A673 (cell line): ENCODE measurements around the gene ATXN10. TPM values are rescaled to one million over a fixed set of nuclear protein-coding genes. Genes with fewer than 3 reads are reported as not detected.

Experiments
- BruUV-seq: library from RNA; stranded (reverse); fragments of 400-500 nt; replicated peaks from 2 replicates; lab custom pipeline; 2021; lab: Mats Ljungman, UMichigan
- CTCF ChIA-PET: fragments of 300-600 bp; sonication (Branson Sonifier 250); formaldehyde crosslinking; loops from one replicate; lab custom pipeline; 2022; ENCODE audit warnings: antibody characterized with exemption; lab: Charles Lee
- POLR2A ChIA-PET: fragments of 300-600 bp; sonication (Branson Sonifier 250); formaldehyde crosslinking; loops from one replicate; lab custom pipeline; 2022; ENCODE audit warnings: antibody characterized with exemption; ENCODE audit not compliant: low non-redundant PET; lab: Charles Lee
- DNase-seq: peaks from one replicate; pipeline ENCODE4 v3.0.0-alpha.2; 2015; ENCODE audit warnings: low spot score
- H3K27ac ChIP-seq: fragments of 200-600 bp; sonication (generic); 2 replicates; pipeline ENCODE4 v1.5.1; 2016; ENCODE audit warnings: mixed run types, low read depth, mild to moderate bottlenecking, mixed read lengths, antibody characterized with exemption, low read length; ENCODE audit not compliant: poor library complexity, severe bottlenecking
- H3K27me3 ChIP-seq: fragments of 200-600 bp; sonication (generic); replicated peaks from 2 replicates; pipeline ENCODE4 v1.6.1; 2017; ENCODE audit warnings: mixed run types, low read depth, mild to moderate bottlenecking, mixed read lengths, antibody characterized with exemption, low read length; ENCODE audit not compliant: insufficient read depth, poor library complexity
- H3K36me3 ChIP-seq: fragments of 200-600 bp; sonication (generic); 2 replicates; pipeline ENCODE4 v1.6.1; 2016; ENCODE audit warnings: mixed run types, mild to moderate bottlenecking, mixed read lengths, antibody characterized with exemption, low read length; ENCODE audit not compliant: insufficient read depth, poor library complexity, severe bottlenecking
- H3K4me1 ChIP-seq: fragments of 200-600 bp; sonication (generic); 2 replicates; pipeline ENCODE4 v1.6.1; 2017; ENCODE audit warnings: mixed run types, mild to moderate bottlenecking, mixed read lengths, antibody characterized with exemption, low read length; ENCODE audit not compliant: insufficient read depth, poor library complexity, severe bottlenecking
- H3K4me3 ChIP-seq: fragments of 200-600 bp; sonication (generic); 2 replicates; pipeline ENCODE4 v1.5.1; 2016; ENCODE audit warnings: low read depth, mixed run types, mild to moderate bottlenecking, mixed read lengths, low read length; ENCODE audit not compliant: poor library complexity, severe bottlenecking
- H3K9me3 ChIP-seq: fragments of 200-600 bp; sonication (generic); 2 replicates; pipeline ENCODE4 v1.6.1; 2016; ENCODE audit warnings: mixed run types, low read depth, mild to moderate bottlenecking, mixed read lengths, antibody characterized with exemption, low read length; ENCODE audit not compliant: poor library complexity, severe bottlenecking
- CTCF ChIP-seq: fragments of 300-800, 200-600 bp; sonication (generic); conservative IDR thresholded peaks from 2 replicates; pipeline ENCODE4 v1.5.1; 2017; ENCODE audit warnings: low read depth, mild to moderate bottlenecking, antibody characterized with exemption, low read length, moderate library complexity, mixed read lengths
- EZH2 ChIP-seq: fragments of 200-600 bp; sonication (generic); IDR thresholded peaks from 2 replicates; pipeline ENCODE4 v1.6.1; 2017; ENCODE audit warnings: borderline replicate concordance, low read depth, mild to moderate bottlenecking, mixed read lengths, antibody characterized with exemption, low read length; ENCODE audit not compliant: poor library complexity, severe bottlenecking
- intact Hi-C: fragments of 100-400 bp; cut with micrococcal nuclease; formaldehyde crosslinking; loops from one replicate; pipeline ENCODE4 v1.10.0; 2022; ENCODE audit not compliant: unreplicated experiment
- total RNA-seq: library from RNA; stranded (reverse); gene quantifications from 2 replicates; pipeline ENCODE4 v1.2.3, GENCODE V29; 2021

ATXN10 gene
- total RNA-seq, 1 experiment from 2014 or later, result 294 TPM

DNA sequence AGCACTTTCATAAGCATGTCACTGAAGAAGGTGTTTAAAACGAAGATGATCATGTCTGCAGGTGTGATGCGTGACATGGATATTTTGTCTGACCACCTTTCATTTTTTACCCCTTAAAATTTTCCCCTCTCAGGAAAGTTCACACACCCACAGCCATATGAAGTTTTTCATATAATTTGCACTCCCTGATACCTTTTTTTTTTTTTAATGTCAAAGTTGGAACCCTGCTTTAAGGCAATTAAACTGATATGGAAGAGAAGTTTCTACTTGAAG, 104.6 kb downstream of the ATXN10 start:
- Histone ChIP-seq H3K36me3 (peaks cover under 1% of the 10 kb centered on the region), H3K4me1 (peaks cover 9% of the 10 kb centered on the region), H3K9me3 (no peaks in the 10 kb centered on the region), H3K4me3 (no peak overlapping the region), H3K27ac (no peak overlapping the region), H3K27me3 (no peaks in the 10 kb centered on the region)
- DNase-seq, result no peak
- intact Hi-C loops, result no loop called here
- ChIA-PET CTCF (no interaction called here), POLR2A (no interaction called here)
- TF ChIP-seq CTCF (no peak), EZH2 (no peak)
- BruUV-seq, result no TSS peak

GRCh38 chr22:45777046-45777851, 105.6 kb downstream of the ATXN10 start:
- no peak for TF ChIP-seq EZH2
- no peak for TF ChIP-seq CTCF
- Histone ChIP-seq H3K27me3 (no peaks in the 10 kb centered on the region), H3K9me3 (no peaks in the 10 kb centered on the region), H3K4me3 (no peak overlapping the region), H3K27ac (no peak overlapping the region), H3K4me1 (peaks cover 13% of the 10 kb centered on the region), H3K36me3 (no peaks in the 10 kb centered on the region)
- ChIA-PET CTCF (interaction anchor here (0.6 kb wide), 1 partner anchor 786 kb away, joined by 3 read pairs; no protein-coding TSS in a partner anchor), POLR2A (no interaction called here)
- intact Hi-C loops, result no loop called here
- no peak for DNase-seq
- BruUV-seq, result no TSS peak

DNA sequence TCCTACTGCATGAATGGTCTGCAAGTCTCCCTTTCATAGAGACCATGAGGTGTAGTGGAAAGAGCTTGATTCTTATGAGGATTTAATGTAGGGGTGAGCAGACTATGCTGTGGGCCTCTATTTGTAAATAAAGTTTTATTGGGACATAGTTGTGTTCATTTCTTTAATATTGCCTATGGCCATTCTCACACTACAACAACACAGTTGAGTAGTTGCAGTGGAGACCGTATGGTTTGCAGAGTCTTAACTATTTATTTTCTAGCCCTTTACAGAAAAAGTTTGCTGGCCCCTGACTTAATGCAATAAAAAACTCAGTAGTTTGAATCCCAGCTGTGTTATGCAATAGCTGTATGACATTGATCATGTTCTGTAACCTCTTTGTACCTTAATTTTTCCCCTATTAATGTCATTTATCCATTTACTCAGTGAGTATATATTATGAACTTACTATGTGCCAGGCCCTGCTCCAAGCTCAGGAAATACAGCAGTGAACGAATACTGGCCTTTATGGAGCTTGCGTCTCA, 106.3 kb downstream of the ATXN10 start:
- peaks cover 10% of the 10 kb centered on the region for H3K4me1 ChIP-seq
- intact Hi-C loops, result no loop called here
- no peaks in the 10 kb centered on the region for H3K36me3 ChIP-seq
- H3K9me3 ChIP-seq, result no peaks in the 10 kb centered on the region
- H3K27me3 ChIP-seq, result no peaks in the 10 kb centered on the region
- H3K27ac ChIP-seq, result no peak overlapping the region
- H3K4me3 ChIP-seq, result no peak overlapping the region
- DNase-seq, result no peak
- CTCF ChIA-PET, result no interaction called here
- POLR2A ChIA-PET, result no interaction called here
- TF ChIP-seq CTCF (no peak), EZH2 (no peak)
- BruUV-seq, result no TSS peak
